Epithelial cell of esophagus (primary cell): ENCODE results near the gene PGAM2.

ENCODE experiments used
- DNase-seq: peaks from one replicate; pipeline ENCODE4 v3.0.0; 2010; ENCODE audit warnings: low read depth
- H3K4me3 ChIP-seq: 2 replicates; pipeline ENCODE4 v1.5.1; 2011; ENCODE audit warnings: mild to moderate bottlenecking, low read length, control low read depth
- TF ChIP-seq, protein P1 (sequence below): IDR thresholded peaks from 2 replicates; pipeline ENCODE4 v1.5.1; 2011; ENCODE audit warnings: low read depth, mild to moderate bottlenecking, low read length, control low read depth, inconsistent platforms; ENCODE audit not compliant: insufficient read depth; ENCODE audit errors: missing control alignments

PGAM2 gene

DNA sequence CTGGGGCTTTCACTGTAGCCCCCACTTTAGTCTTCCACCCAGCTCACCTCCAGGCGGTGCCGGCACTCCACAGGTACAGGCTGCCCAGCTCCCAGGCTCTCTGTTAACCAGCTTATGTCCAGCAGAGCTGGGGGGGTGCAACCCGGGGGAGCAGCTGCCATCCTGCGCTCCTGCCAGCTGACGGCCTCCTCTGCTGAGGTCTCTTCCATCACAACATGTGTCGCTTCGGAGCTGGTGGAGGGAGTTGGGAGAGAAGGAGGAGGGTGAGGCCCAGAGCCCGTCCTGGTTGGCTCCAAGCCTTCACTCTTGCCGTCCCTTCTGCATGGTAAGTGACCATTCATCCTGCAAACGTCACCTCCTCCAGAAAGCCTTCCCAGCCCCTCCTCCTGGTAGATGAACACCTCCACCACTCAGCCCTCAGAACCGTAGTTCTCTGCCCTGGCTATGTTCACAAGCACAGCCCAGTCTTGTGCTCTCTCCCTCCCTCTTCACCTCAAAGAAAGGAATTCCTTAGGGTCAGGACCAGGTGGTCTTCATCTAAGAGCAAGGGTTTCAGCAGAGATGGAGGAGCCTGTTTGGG is 15.4 kb upstream of the PGAM2 start:
- TF ChIP-seq, protein P1, sequence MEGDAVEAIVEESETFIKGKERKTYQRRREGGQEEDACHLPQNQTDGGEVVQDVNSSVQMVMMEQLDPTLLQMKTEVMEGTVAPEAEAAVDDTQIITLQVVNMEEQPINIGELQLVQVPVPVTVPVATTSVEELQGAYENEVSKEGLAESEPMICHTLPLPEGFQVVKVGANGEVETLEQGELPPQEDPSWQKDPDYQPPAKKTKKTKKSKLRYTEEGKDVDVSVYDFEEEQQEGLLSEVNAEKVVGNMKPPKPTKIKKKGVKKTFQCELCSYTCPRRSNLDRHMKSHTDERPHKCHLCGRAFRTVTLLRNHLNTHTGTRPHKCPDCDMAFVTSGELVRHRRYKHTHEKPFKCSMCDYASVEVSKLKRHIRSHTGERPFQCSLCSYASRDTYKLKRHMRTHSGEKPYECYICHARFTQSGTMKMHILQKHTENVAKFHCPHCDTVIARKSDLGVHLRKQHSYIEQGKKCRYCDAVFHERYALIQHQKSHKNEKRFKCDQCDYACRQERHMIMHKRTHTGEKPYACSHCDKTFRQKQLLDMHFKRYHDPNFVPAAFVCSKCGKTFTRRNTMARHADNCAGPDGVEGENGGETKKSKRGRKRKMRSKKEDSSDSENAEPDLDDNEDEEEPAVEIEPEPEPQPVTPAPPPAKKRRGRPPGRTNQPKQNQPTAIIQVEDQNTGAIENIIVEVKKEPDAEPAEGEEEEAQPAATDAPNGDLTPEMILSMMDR = no peak
- no peak for DNase-seq
- H3K4me3 ChIP-seq = no peak overlapping the region

DNA sequence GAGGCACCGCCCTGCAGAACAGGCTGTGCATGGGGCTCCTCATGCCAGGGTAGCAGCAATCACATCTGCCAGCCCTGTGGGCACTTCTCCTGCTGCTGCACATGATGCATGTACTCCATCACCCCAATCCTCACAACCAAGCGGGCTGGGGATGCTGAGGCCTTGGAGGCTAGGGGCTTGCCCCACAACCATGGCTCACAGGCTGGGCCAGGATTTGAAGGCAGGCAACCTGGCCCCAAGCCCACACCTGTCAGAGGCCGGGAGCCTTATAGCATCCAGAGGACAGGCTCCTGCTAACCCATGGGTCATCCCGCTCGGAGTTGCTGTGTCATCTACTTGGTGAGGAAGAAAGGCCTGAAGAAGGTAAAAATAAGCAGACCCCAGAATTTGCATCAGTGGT is 14.8 kb upstream of the PGAM2 start:
- TF ChIP-seq, protein P1 = no peak
- no peak overlapping the region for H3K4me3 ChIP-seq
- no peak for DNase-seq

DNA sequence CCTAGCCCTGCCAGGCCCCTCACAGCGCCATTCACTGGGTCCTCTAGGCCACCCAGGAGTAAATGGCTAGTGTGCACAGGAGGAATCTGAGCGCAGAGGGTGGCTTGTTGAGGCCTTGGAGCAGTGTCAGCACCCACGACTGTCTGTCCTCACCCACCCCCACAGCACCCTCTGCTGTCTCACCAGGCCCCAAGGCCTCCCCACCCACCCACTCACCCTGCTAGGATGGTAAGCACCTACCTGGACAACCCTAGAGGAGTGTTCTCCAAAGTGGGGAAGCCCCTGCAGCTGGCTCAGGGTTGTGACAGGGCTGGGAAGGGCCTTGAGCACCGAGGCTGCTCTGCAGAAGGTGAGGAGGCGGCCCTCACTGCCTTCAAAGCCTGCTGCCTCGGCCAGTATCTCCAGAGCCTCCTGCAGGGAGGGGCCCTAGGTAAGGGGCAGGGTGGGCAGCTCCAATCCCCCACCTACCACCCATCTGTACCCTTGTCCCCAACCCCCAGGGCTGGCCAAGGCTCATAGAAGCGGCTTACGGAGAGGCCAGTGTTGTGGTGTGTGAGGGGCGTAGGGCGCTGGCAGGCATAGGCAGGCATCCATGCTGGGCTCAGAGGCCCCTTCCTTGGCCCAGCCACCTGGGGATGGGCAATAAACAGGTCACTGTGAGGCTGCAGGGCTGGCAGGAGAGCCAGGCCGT is 14.1 kb upstream of the PGAM2 start:
- TF ChIP-seq, protein P1 = no peak
- no peak for DNase-seq
- no peak overlapping the region for H3K4me3 ChIP-seq

DNA sequence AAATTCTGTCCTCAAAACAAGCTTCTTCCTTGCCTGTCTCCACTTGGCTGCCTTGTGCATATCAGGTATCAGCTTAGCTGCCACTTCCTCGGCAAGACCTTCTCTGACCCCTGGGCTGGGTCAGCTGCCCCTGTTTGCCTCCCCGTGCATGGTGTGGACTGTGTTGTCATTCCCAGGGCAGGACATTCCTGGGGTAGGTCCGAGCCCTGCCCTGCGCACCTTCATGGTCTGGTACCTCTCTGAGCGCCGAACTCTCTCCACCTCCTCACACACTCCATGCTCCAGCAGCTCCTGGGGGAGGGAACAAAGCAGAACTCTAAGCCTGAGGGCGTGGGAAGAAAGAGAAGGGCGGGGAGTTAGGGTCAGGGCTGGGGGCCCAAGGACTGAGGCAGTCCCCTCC is 13.2 kb upstream of the PGAM2 start:
- no peak overlapping the region for H3K4me3 ChIP-seq
- TF ChIP-seq, protein P1 = no peak
- no peak for DNase-seq

DNA sequence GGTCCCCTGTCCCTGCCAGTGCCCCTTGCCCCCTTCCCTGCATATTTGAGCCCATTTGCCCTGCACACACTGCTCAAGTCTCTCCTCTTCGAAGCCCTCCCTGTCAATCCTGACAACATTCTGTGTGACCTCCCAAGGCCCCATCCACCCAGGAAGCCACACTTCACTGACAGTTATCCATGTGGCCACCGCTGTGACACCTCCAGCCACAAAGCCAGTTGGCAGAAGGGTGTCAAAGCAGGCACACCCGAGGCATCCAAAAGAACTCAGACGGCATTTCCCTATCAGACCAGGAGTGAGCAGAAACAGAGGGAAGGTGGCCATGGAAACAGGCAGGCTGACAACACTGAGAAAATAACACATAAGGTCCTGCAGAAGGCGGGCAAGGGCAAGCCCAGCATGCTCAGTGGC is 12.3 kb upstream of the PGAM2 start:
- no peak for DNase-seq
- H3K4me3 ChIP-seq = no peak overlapping the region
- TF ChIP-seq, protein P1 = no peak

DNA sequence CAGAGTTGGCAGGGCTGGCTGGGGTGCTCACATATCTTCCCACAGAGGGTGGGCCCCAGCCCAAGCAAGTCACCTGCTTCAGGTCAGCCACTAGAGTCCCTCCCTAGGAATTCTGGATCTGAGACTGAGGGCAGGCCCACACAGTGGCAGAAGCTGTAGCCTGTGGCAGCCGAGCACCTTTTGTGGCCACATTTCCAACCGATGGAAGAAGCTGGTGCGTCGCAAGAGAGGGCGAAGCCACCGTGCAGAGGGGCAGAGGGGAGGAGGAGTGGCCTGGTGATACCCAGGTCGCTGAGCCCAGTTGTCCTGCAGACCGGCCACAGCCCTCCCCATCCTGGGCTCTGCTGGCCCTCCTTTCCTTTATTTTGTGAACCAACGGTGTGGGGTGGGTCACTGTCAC is 11.7 kb upstream of the PGAM2 start:
- TF ChIP-seq, protein P1 = no peak
- DNase-seq = no peak
- H3K4me3 ChIP-seq = no peak overlapping the region
